Lower lobe of right lung (tissue), 2 donors: Measurements from ENCODE around the gene CHAD. TPM values are rescaled to one million over a fixed set of nuclear protein-coding genes. Genes with fewer than 3 reads are reported as not detected.

Experiments used
- ATAC-seq, 2 donors: fragments of 200-7000 bp; cut with Tn5 transposase; one replicate each; pipeline ENCODE4 v1.9.1; 2020 to 2022; ENCODE audit warnings: mild to moderate bottlenecking in 2 of 2, moderate library complexity in 2 of 2
- DNase-seq: peaks from one replicate; pipeline ENCODE4 v3.0.0-alpha.2; 2020
- H3K27ac ChIP-seq: fragments of 200-600 bp; one replicate; pipeline ENCODE4 v1.8.0; 2022
- H3K27me3 ChIP-seq: fragments of 200-600 bp; one replicate; pipeline ENCODE4 v1.8.0; 2022; ENCODE audit warnings: low read depth
- H3K36me3 ChIP-seq: fragments of 200-600 bp; one replicate; pipeline ENCODE4 v1.8.0; 2022; ENCODE audit warnings: mild to moderate bottlenecking
- H3K4me1 ChIP-seq: fragments of 200-600 bp; one replicate; pipeline ENCODE4 v1.8.0; 2022
- H3K4me3 ChIP-seq: fragments of 200-600 bp; one replicate; pipeline ENCODE4 v1.8.0; 2022; ENCODE audit warnings: mild to moderate bottlenecking
- H3K9me3 ChIP-seq: fragments of 200-600 bp; one replicate; pipeline ENCODE4 v1.8.0; 2022
- CTCF ChIP-seq: fragments of 200-600 bp; IDR thresholded peaks from one replicate; pipeline ENCODE4 v1.8.0; 2022; ENCODE audit warnings: antibody characterized with exemption, mild to moderate bottlenecking
- intact Hi-C: fragments of 100-400 bp; cut with DNase I; formaldehyde crosslinking; loops from one replicate; pipeline ENCODE4 v1.11.0; 2022
- total RNA-seq: library from RNA; stranded (reverse); fragmentation: NEBNext Ultra II Directional; extraction: Animal tissue kit (Norgen Biotek cat#: 25700); gene quantifications from one replicate; pipeline ENCODE4 v1.2.1, GENCODE V29; 2021
- donor health status: DM: no; HTN: yes; CAD: no; lungs with severe emphysema.

The CHAD gene
- total RNA-seq, 1 donor from 2014 or later, result not detected

GRCh38 chr17:50426814-50427787 is 41.6 kb downstream of the CHAD start:
- intact Hi-C loops, result no loop called here
- no peaks in the 10 kb centered on the region for H3K36me3 ChIP-seq
- no peaks in the 10 kb centered on the region for H3K27me3 ChIP-seq
- peak overlapping the region; percentile 87 for H3K27ac ChIP-seq
- no peaks in the 10 kb centered on the region for H3K9me3 ChIP-seq
- peak; percentile 72 to 79 for ATAC-seq
- H3K4me3 ChIP-seq, result peak overlapping the region; percentile 95
- TF ChIP-seq CTCF, result no peak
- peaks cover 59% of the 10 kb centered on the region for H3K4me1 ChIP-seq
- no peak for DNase-seq

GRCh38 chr17:50426472-50426782 is 42.3 kb downstream of the CHAD start:
- Histone ChIP-seq H3K27ac (peak overlapping the region; percentile 87), H3K36me3 (no peaks in the 10 kb centered on the region)

GRCh38 chr17:50425682-50426471 is 42.8 kb downstream of the CHAD start, which contains the start of gene ACSF2:
Gene ACSF2, plus strand, starts transcription at chr17:50426218. Its CDS starts 44 bp downstream, at chr17:50426262.
- TF ChIP-seq CTCF, result no peak
- Histone ChIP-seq H3K36me3 (no peaks in the 10 kb centered on the region), H3K4me3 (peak within 1 kb of the TSS; percentile 95), H3K4me1 (peaks cover 69% of the 10 kb centered on the region), H3K27me3 (no peaks in the 10 kb centered on the region), H3K9me3 (no peaks in the 10 kb centered on the region), H3K27ac (peak within 1 kb of the TSS; percentile 87)
- peak; percentile 85 for DNase-seq
- intact Hi-C loops, result no loop called here
- ATAC-seq, result peak; percentile 92 to 94

More at GRCh38 chr17:50426472-50426782, 42.3 kb downstream of the CHAD start:
- TF ChIP-seq CTCF, result no peak
- Histone ChIP-seq H3K9me3 (no peaks in the 10 kb centered on the region), H3K27me3 (no peaks in the 10 kb centered on the region), H3K4me1 (peaks cover 64% of the 10 kb centered on the region), H3K4me3 (peak overlapping the region; percentile 95)
- DNase-seq, result no peak
- intact Hi-C loops, result no loop called here
- ATAC-seq, result peak; percentile 0 to 1

GRCh38 chr17:50424996-50425681 is 43.5 kb downstream of the CHAD start:
- H3K27ac ChIP-seq, result peak overlapping the region; percentile 87
- no peak for ATAC-seq
- no peaks in the 10 kb centered on the region for H3K27me3 ChIP-seq
- peak overlapping the region; percentile 95 for H3K4me3 ChIP-seq
- H3K36me3 ChIP-seq, result no peaks in the 10 kb centered on the region
- TF ChIP-seq CTCF, result no peak
- no peak for DNase-seq
- H3K4me1 ChIP-seq, result peaks cover 73% of the 10 kb centered on the region
- H3K9me3 ChIP-seq, result no peaks in the 10 kb centered on the region
- intact Hi-C loops, result no loop called here
